ENCODE data around the gene UBE2E3. TPM values are rescaled to one million over a fixed set of nuclear protein-coding genes. Genes with fewer than 3 reads are reported as not detected.

UBE2E3 gene
- total and polyA plus RNA-seq, 8 donors = 53.7 to 171 (median 144) TPM

DNA sequence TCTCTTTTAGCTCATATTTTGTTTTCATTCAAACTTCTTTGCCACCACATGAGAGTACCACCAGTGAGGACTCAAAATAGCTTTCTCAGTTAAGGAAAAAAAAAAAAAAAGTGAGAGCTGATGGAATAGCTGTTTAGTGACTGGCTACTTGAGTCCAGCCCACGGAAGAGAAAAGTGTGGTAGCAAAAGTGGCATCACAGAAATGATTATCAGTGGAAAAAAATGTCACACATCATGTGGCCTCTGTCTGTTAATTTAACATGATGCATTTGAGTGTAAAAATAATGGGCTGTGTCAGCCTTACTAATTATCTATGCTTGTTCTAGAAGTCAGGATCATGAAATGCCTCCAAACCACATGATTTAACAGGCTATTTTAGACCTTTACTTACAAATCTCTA lies 132.5 kb downstream of the UBE2E3 start:
- Histone ChIP-seq H3K4me1 (no peaks in the 10 kb centered on the region), H3K36me3 (no peaks in the 10 kb centered on the region), H3K9me3 (no peaks in the 10 kb centered on the region), H3K4me3 (no peak overlapping the region), H3K27ac (no peak overlapping the region), H3K27me3 (no peaks in the 10 kb centered on the region)
- ATAC-seq (no peak), DNase-seq (no peak)
- intact Hi-C loops (cut with DNase I) = no loop called here
- TF ChIP-seq, protein P1, sequence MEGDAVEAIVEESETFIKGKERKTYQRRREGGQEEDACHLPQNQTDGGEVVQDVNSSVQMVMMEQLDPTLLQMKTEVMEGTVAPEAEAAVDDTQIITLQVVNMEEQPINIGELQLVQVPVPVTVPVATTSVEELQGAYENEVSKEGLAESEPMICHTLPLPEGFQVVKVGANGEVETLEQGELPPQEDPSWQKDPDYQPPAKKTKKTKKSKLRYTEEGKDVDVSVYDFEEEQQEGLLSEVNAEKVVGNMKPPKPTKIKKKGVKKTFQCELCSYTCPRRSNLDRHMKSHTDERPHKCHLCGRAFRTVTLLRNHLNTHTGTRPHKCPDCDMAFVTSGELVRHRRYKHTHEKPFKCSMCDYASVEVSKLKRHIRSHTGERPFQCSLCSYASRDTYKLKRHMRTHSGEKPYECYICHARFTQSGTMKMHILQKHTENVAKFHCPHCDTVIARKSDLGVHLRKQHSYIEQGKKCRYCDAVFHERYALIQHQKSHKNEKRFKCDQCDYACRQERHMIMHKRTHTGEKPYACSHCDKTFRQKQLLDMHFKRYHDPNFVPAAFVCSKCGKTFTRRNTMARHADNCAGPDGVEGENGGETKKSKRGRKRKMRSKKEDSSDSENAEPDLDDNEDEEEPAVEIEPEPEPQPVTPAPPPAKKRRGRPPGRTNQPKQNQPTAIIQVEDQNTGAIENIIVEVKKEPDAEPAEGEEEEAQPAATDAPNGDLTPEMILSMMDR (IDR thresholded peaks at IDR 0.05) = no peak
